ENCODE measurements around the gene JAGN1.

- TF ChIP-seq CTCF (optimal IDR thresholded peaks at IDR 0.05 in 1 of 3, IDR thresholded peaks at IDR 0.05 in 1 of 3, conservative IDR thresholded peaks at IDR 0.05 in 1 of 3; ENCODE audit: extremely low read depth in 1 of 3, insufficient read depth in 2 of 3, low read length in 3 of 3) (no peak), EZH2 (IDR thresholded peaks at IDR 0.05; ENCODE audit: low read length) (no peak)
Observed at GRCh38 chr3:9899289-9899791, 8.9 kb downstream of the JAGN1 start.

All from keratinocyte (primary cell).